H1 (cell line): ENCODE measurements around the gene FBXO46. TPM values are rescaled to one million over a fixed set of nuclear protein-coding genes. Genes with fewer than 3 reads are reported as not detected.

Source experiments
- CTCF ChIA-PET: fragments of 300-600 bp; sonication (Branson Sonifier 250); formaldehyde crosslinking; loops from one replicate; lab custom pipeline; 2021; ENCODE audit not compliant: partially characterized antibody; lab: Charles Lee
- POLR2A ChIA-PET: fragments of 300-600 bp; sonication (Branson Sonifier 250); formaldehyde crosslinking; loops from one replicate; lab custom pipeline; 2021; ENCODE audit warnings: inconsistent platforms; ENCODE audit not compliant: partially characterized antibody; lab: Charles Lee
- DNase-seq, 2 experiments: peaks; one replicate each; pipeline versions ENCODE4 v3.0.0 to v3.0.0-alpha.2; 2010 to 2022; ENCODE audit warnings: low spot score in 2 of 2, low read depth in 1 of 2, mixed read lengths in 1 of 2
- FAIRE-seq: peaks from 2 replicates; lab custom pipeline; 2011; peaks lifted over from hg19 to GRCh38; lab: Jason Lieb, UNC
- H2AFZ ChIP-seq: 2 replicates; pipeline ENCODE4 v1.8.1; 2012; ENCODE audit warnings: low read length, inconsistent platforms
- H2AK5ac ChIP-seq: 2 replicates; pipeline ENCODE4 v1.6.1; 2013; ENCODE audit warnings: low read depth, low read length
- H2BK120ac ChIP-seq: replicated peaks from 2 replicates; pipeline ENCODE3; 2013; ENCODE audit warnings: low read depth, low read length, inconsistent platforms
- H2BK12ac ChIP-seq: 2 replicates; pipeline ENCODE4 v1.6.1; 2013; ENCODE audit warnings: low read depth, low read length
- H2BK15ac ChIP-seq: 2 replicates; pipeline ENCODE4 v1.6.1; 2013; ENCODE audit warnings: low read length
- H2BK20ac ChIP-seq: 2 replicates; pipeline ENCODE4 v1.6.1; 2013; ENCODE audit warnings: low read length
- H2BK5ac ChIP-seq: 2 replicates; pipeline ENCODE4 v1.6.1; 2013; ENCODE audit warnings: low read depth, low read length
- H3K14ac ChIP-seq: 2 replicates; pipeline ENCODE4 v1.6.1; 2013; ENCODE audit warnings: inconsistent platforms; ENCODE audit not compliant: insufficient read length
- H3K18ac ChIP-seq: 2 replicates; pipeline ENCODE4 v1.6.1; 2013; ENCODE audit warnings: low read length; ENCODE audit errors: extremely low read depth
- H3K23ac ChIP-seq: 2 replicates; pipeline ENCODE4 v1.6.1; 2013; ENCODE audit warnings: inconsistent platforms; ENCODE audit not compliant: insufficient read length
- H3K23me2 ChIP-seq: 2 replicates; pipeline ENCODE4 v1.6.1; 2013; ENCODE audit warnings: low read depth, low read length
- H3K27ac ChIP-seq: 2 replicates; pipeline ENCODE4 v1.6.1; 2011; ENCODE audit warnings: low read depth, low read length, inconsistent platforms
- H3K27me3 ChIP-seq, 4 experiments: replicated peaks in 1 of 4; 1 replicate in 1 of 4; 2 replicates in 3 of 4; pipeline versions ENCODE4 v1.6.1 to v1.8.1; 2011 to 2013; ENCODE audit warnings: low read length in 3 of 4, mild to moderate bottlenecking in 3 of 4, inconsistent platforms in 2 of 4, mixed read lengths in 2 of 4, moderate library complexity in 1 of 4; ENCODE audit not compliant: control insufficient read depth in 3 of 4, insufficient read depth in 3 of 4; ENCODE audit errors: extremely low read depth in 1 of 4
- H3K36me3 ChIP-seq, 4 experiments: 2 replicates each; pipeline versions ENCODE4 v1.6.1 to v1.8.1; 2011 to 2013; ENCODE audit warnings: mild to moderate bottlenecking in 4 of 4, low read length in 3 of 4, moderate library complexity in 2 of 4, control low read depth in 1 of 4, inconsistent platforms in 1 of 4; ENCODE audit not compliant: insufficient read depth in 4 of 4, control insufficient read depth in 2 of 4
- H3K4ac ChIP-seq: replicated peaks from 2 replicates; pipeline ENCODE3; 2013; ENCODE audit warnings: low read length, low read depth, mixed read lengths, inconsistent platforms; ENCODE audit not compliant: insufficient read length
- H3K4me1 ChIP-seq, 4 experiments: replicated peaks in 1 of 4; 1 replicate in 1 of 4; 2 replicates in 3 of 4; pipeline versions ENCODE4 v1.6.1 to v1.8.1; 2011 to 2013; ENCODE audit warnings: low read length in 3 of 4, inconsistent platforms in 2 of 4, mixed read lengths in 1 of 4; ENCODE audit not compliant: insufficient read depth in 4 of 4, control insufficient read depth in 3 of 4
- H3K4me2 ChIP-seq, 2 experiments: 2 replicates each; pipeline versions ENCODE4 v1.6.1 to v1.8.1; 2011 to 2013; ENCODE audit warnings: low read depth in 2 of 2, low read length in 2 of 2, control low read depth in 1 of 2, inconsistent platforms in 1 of 2, mild to moderate bottlenecking in 1 of 2; ENCODE audit not compliant: insufficient read depth in 1 of 2
- H3K4me3 ChIP-seq, 4 experiments: fragments of 200-600, 300-600 bp in 1 of 4; sonication (generic), shearing (Covaris generic), sonication (Bioruptor Twin) in 1 of 4; 2 replicates each; pipeline versions ENCODE4 v1.5.1 to v1.8.1; 2011 to 2016; ENCODE audit warnings: low read length in 4 of 4, low read depth in 3 of 4, control low read depth in 2 of 4, inconsistent platforms in 2 of 4, mild to moderate bottlenecking in 2 of 4, mixed read lengths in 1 of 4, moderate library complexity in 1 of 4; ENCODE audit not compliant: insufficient read depth in 2 of 4; ENCODE audit errors: extremely low read depth in 1 of 4
- H3K56ac ChIP-seq: replicated peaks from 2 replicates; pipeline ENCODE3; 2013; ENCODE audit warnings: low read depth, mild to moderate bottlenecking, mixed read lengths, low read length, inconsistent platforms; ENCODE audit not compliant: insufficient read length
- H3K79me1 ChIP-seq: 2 replicates; pipeline ENCODE4 v1.6.1; 2013; ENCODE audit warnings: low read depth, low read length, control low read depth
- H3K79me2 ChIP-seq, 2 experiments: 2 replicates each; pipeline versions ENCODE4 v1.6.1 to v1.8.1; 2012 to 2013; ENCODE audit warnings: low read length in 2 of 2, mild to moderate bottlenecking in 2 of 2, inconsistent platforms in 1 of 2; ENCODE audit not compliant: insufficient read depth in 2 of 2, control insufficient read depth in 1 of 2
- H3K9ac ChIP-seq, 4 experiments: replicated peaks in 1 of 4; 1 replicate in 1 of 4; 2 replicates in 3 of 4; pipeline versions ENCODE4 v1.6.1 to v1.8.1; 2011 to 2013; ENCODE audit warnings: low read depth in 3 of 4, low read length in 3 of 4, control low read depth in 2 of 4, mild to moderate bottlenecking in 2 of 4, moderate library complexity in 2 of 4, inconsistent platforms in 1 of 4; ENCODE audit errors: extremely low read depth in 1 of 4
- H3K9me3 ChIP-seq, 2 experiments: 2 replicates each; pipeline versions ENCODE4 v1.6.1 to v1.8.1; 2012 to 2013; ENCODE audit warnings: mild to moderate bottlenecking in 2 of 2, moderate library complexity in 2 of 2, control low read depth in 1 of 2, inconsistent platforms in 1 of 2, low read depth in 1 of 2, low read length in 1 of 2, mixed read lengths in 1 of 2; ENCODE audit not compliant: insufficient read depth in 2 of 2
- H4K20me1 ChIP-seq, 2 experiments: replicated peaks in 1 of 2; 2 replicates each; pipeline versions ENCODE3 to v1.8.1; 2011 to 2013; ENCODE audit warnings: inconsistent platforms in 2 of 2, low read length in 2 of 2, mild to moderate bottlenecking in 1 of 2; ENCODE audit not compliant: insufficient read depth in 2 of 2, control insufficient read depth in 1 of 2
- H4K5ac ChIP-seq: 2 replicates; pipeline ENCODE4 v1.6.1; 2013; ENCODE audit warnings: low read length, low read depth, mixed read lengths, inconsistent platforms; ENCODE audit not compliant: insufficient read length
- H4K8ac ChIP-seq: 2 replicates; pipeline ENCODE4 v1.8.0; 2013; ENCODE audit warnings: mild to moderate bottlenecking, moderate library complexity, low read length, inconsistent platforms; ENCODE audit not compliant: insufficient read depth; ENCODE audit errors: extremely low read depth
- H4K91ac ChIP-seq: replicated peaks from 2 replicates; pipeline ENCODE3; 2013; ENCODE audit warnings: low read length, mixed read lengths, inconsistent platforms; ENCODE audit not compliant: insufficient read length
- CBX8 ChIP-seq: fragments of 300-800, 300-1000 bp; sonication (generic); IDR thresholded peaks from 2 replicates; pipeline ENCODE4 v1.7.1; 2016; ENCODE audit warnings: low read depth, low read length, borderline replicate concordance
- WGBS, 2 experiments: shearing (Covaris generic) in 1 of 2; methylation state at CpG; one replicate each; pipeline versions ENCODE4 v1.1.6 to v1.1.7; 2013 to 2015; ENCODE audit warnings: low lambda C conversion rate in 2 of 2, mixed read lengths in 2 of 2, inconsistent platforms in 1 of 2, low coverage in 1 of 2, missing lambda C conversion rate in 1 of 2; ENCODE audit not compliant: insufficient replicate concordance in 2 of 2, insufficient coverage in 1 of 2, insufficient read length in 1 of 2; ENCODE audit errors: extremely low coverage in 1 of 2, missing lambda C conversion rate in 1 of 2; 5-methylcytosine and 5-hydroxymethylcytosine counted together
- polyA plus RNA-seq, 7 experiments: library from polyadenylated mRNA; depleted of rRNA in 3 of 7; stranded (reverse) in 5 of 7; unstranded in 2 of 7; fragments of >200 nt in 5 of 7; fragments of 200-250 nt in 2 of 7; gene quantifications; 1 replicate in 5 of 7; 2 replicates in 1 of 7; 4 replicates in 1 of 7; pipeline versions ENCODE4 v1.2.1 to v1.2.3, GENCODE V29; 2011 to 2013; ENCODE audit warnings: missing spikeins in 2 of 7, mixed read lengths in 2 of 7
- total RNA-seq: library from RNA; stranded (reverse); fragmentation: NEBNext Ultra II Directional; extraction: Animal tissue kit (Norgen Biotek cat#: 25700); gene quantifications from 2 replicates; pipeline ENCODE4 v1.2.1, GENCODE V29; 2021

Gene FBXO46
- total and polyA plus RNA-seq, 2 of the 8 experiments (the other 6 are each of a cell fraction or from before 2014, with no cell fraction given) = 11.2 to 38.9 TPM

GRCh38 chr19:45705115-45705514 lies 25.6 kb downstream of the FBXO46 start:
- TF ChIP-seq CBX8 = no peak
- no peaks in the 10 kb centered on the region for H3K23me2 ChIP-seq
- no peak overlapping the region for H2BK15ac ChIP-seq
- H3K9ac ChIP-seq = no peak overlapping the region
- no peak overlapping the region for H3K23ac ChIP-seq
- no peak overlapping the region for H2BK20ac ChIP-seq
- 88% methylated on average over 9 of the region's 9 CpGs; no CpG with 5 or more reads in 1 of the 2 experiments for WGBS, 2 experiments
- H3K4me1 ChIP-seq = no peaks in the 10 kb centered on the region
- no peak overlapping the region for H3K4me3 ChIP-seq
- no peak for DNase-seq
- no peak overlapping the region for H3K27ac ChIP-seq
- H3K4ac ChIP-seq = no peak overlapping the region
- no peak overlapping the region for H3K56ac ChIP-seq
- FAIRE-seq = no peak
- no peak overlapping the region for H3K4me2 ChIP-seq
- H2BK5ac ChIP-seq = no peak overlapping the region
- ChIA-PET CTCF (interaction anchor here (0.9 to 3.5 kb wide), 4 partner anchors 9 to 94 kb away, joined by 3 to 14 read pairs (median 6); partner anchors contain the start of gene SIX5), POLR2A (interaction anchor here (0.8 to 9.6 kb wide), 6 partner anchors 10 to 89 kb away, joined by 3 to 90 read pairs (median 3); partner anchors contain the start of genes QPCTL and SNRPD2)
- no peak overlapping the region for H4K5ac ChIP-seq
- no peaks in the 10 kb centered on the region for H3K9me3 ChIP-seq
- no peaks in the 10 kb centered on the region for H3K27me3 ChIP-seq
- peaks cover 0 to 2% of the 10 kb centered on the region in 2 experiments for H4K20me1 ChIP-seq
- no peak overlapping the region for H2BK12ac ChIP-seq
- no peak overlapping the region for H2BK120ac ChIP-seq
- no peak overlapping the region for H3K14ac ChIP-seq
- H3K79me1 ChIP-seq = no peaks in the 10 kb centered on the region
- H3K79me2 ChIP-seq = no peaks in the 10 kb centered on the region
- H3K18ac ChIP-seq = no peak overlapping the region
- no peak overlapping the region for H2AFZ ChIP-seq
- no peak overlapping the region for H2AK5ac ChIP-seq
- H3K36me3 ChIP-seq = peaks cover 4 to 18% (median 15%) of the 10 kb centered on the region in 4 experiments; a peak in 6 of 8 replicates
- no peak overlapping the region for H4K91ac ChIP-seq
- no peak overlapping the region for H4K8ac ChIP-seq
